Upper lobe of right lung (tissue), 1 donor: ENCODE measurements around the gene SUSD4. TPM values are rescaled to one million over a fixed set of nuclear protein-coding genes. Genes with fewer than 3 reads are reported as not detected.
"Not testable (repeated sequence)": the region's sequence is repeated elsewhere in the genome, so short reads cannot be mapped to it uniquely, and the experiment has no call there.

Experiments
- ATAC-seq: fragments of 200-7000 bp; cut with Tn5 transposase; one replicate; pipeline ENCODE4 v1.9.1; 2020; ENCODE audit warnings: mild to moderate bottlenecking, moderate library complexity
- DNase-seq: peaks from one replicate; pipeline ENCODE4 v3.0.0-alpha.2; 2020
- H3K27ac ChIP-seq: fragments of 200-600 bp; one replicate; pipeline ENCODE4 v1.8.0; 2022
- H3K27me3 ChIP-seq: fragments of 200-600 bp; one replicate; pipeline ENCODE4 v1.8.0; 2022; ENCODE audit warnings: mild to moderate bottlenecking
- H3K36me3 ChIP-seq: fragments of 200-600 bp; one replicate; pipeline ENCODE4 v1.8.0; 2022
- H3K4me1 ChIP-seq: fragments of 200-600 bp; one replicate; pipeline ENCODE4 v1.8.0; 2022
- H3K4me3 ChIP-seq: fragments of 200-600 bp; one replicate; pipeline ENCODE4 v1.8.0; 2022; ENCODE audit warnings: mild to moderate bottlenecking
- H3K9me3 ChIP-seq: fragments of 200-600 bp; one replicate; pipeline ENCODE4 v1.8.0; 2022
- intact Hi-C: fragments of 100-400 bp; cut with DNase I; formaldehyde crosslinking; loops from one replicate; pipeline ENCODE4 v1.11.0; 2022
- total RNA-seq: library from RNA; stranded (reverse); fragmentation: NEBNext Ultra II Directional; extraction: Animal tissue kit (Norgen Biotek cat#: 25700); gene quantifications from one replicate; pipeline ENCODE4 v1.2.1, GENCODE V29; 2021
- TF ChIP-seq, protein P1 (sequence below): fragments of 200-600 bp; IDR thresholded peaks from one replicate; pipeline ENCODE4 v1.8.0; 2022; ENCODE audit warnings: antibody characterized with exemption
- donor health status: DM: no; HTN: yes; CAD: no; lungs with severe emphysema.

Gene SUSD4
- total RNA-seq, 1 donor from 2014 or later = 2.2 TPM

DNA sequence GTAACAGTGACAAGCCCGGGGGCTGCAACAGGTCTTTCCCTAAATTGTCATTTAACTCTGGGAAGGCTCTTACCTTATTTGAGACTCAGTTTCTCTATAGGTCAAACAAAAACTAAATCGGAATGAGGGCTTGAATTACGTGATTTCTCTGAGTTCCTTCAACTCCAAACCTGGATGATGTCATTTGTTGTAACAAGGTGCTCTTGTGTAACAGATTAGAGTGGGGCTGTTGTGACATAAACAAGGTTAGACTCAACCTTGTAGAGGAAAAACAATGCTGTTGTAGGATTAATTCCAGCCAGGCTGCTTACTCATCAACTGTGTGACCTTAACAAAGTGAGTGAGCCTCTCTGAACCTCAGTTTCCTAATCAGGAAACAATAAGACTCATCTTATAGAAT is 74.4 kb downstream of the SUSD4 start:
- Histone ChIP-seq H3K27me3 (no peaks in the 10 kb centered on the region), H3K27ac (no peak overlapping the region), H3K4me3 (no peak overlapping the region), H3K4me1 (no peaks in the 10 kb centered on the region), H3K36me3 (no peaks in the 10 kb centered on the region), H3K9me3 (no peaks in the 10 kb centered on the region)
- ATAC-seq (no peak), DNase-seq (no peak)
- intact Hi-C loops = no loop called here
- TF ChIP-seq, protein P1, sequence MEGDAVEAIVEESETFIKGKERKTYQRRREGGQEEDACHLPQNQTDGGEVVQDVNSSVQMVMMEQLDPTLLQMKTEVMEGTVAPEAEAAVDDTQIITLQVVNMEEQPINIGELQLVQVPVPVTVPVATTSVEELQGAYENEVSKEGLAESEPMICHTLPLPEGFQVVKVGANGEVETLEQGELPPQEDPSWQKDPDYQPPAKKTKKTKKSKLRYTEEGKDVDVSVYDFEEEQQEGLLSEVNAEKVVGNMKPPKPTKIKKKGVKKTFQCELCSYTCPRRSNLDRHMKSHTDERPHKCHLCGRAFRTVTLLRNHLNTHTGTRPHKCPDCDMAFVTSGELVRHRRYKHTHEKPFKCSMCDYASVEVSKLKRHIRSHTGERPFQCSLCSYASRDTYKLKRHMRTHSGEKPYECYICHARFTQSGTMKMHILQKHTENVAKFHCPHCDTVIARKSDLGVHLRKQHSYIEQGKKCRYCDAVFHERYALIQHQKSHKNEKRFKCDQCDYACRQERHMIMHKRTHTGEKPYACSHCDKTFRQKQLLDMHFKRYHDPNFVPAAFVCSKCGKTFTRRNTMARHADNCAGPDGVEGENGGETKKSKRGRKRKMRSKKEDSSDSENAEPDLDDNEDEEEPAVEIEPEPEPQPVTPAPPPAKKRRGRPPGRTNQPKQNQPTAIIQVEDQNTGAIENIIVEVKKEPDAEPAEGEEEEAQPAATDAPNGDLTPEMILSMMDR = no peak

DNA sequence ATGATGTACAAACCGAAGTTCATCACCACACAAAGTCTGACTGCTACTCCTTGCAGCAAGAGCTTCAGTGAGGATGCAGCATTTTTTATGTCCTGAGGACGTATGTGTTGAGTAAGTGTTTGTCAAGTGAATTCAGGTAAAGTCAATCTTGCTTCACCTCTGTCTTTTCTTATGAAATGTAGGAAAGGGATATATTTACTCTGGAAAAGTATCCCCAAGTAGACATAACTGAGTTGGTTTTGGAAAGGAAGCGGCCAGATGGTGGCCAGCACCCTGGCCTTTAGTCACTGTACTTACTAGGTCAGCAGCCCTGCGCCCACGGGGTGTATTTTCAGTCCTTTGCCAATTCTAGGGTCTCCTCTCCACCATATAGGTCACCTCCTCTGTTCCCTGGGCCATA is 75.2 kb downstream of the SUSD4 start:
- H3K36me3 ChIP-seq = no peaks in the 10 kb centered on the region
- H3K9me3 ChIP-seq = no peaks in the 10 kb centered on the region
- no peak overlapping the region for H3K27ac ChIP-seq
- no peak overlapping the region for H3K4me3 ChIP-seq
- TF ChIP-seq, protein P1 = no peak
- ATAC-seq = no peak
- intact Hi-C loops = no loop called here
- no peaks in the 10 kb centered on the region for H3K27me3 ChIP-seq
- DNase-seq = no peak
- H3K4me1 ChIP-seq = no peaks in the 10 kb centered on the region

DNA sequence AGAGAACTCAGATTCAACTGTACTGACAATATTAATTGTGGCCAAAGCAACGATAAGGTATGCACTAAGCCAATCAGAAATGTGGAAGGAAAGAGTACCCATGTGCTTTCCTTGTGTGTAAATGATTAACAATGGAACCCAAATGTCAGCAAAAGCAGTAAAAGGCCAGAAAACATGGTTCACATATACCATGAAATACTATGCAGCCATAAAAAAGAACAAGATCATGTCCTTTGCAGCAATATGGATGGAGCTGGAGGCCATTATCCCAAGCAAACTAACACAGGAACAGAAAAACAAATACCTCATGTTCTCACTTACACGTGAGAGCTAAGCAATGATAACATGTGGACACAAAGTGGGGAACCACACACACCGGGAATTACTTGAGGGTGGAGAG is 78.5 kb downstream of the SUSD4 start:
- DNase-seq (no peak), ATAC-seq (no peak)
- TF ChIP-seq, protein P1 = no peak
- Histone ChIP-seq H3K36me3 (no peaks in the 10 kb centered on the region), H3K27me3 (no peaks in the 10 kb centered on the region), H3K4me3 (no peak overlapping the region), H3K27ac (no peak overlapping the region), H3K4me1 (no peaks in the 10 kb centered on the region), H3K9me3 (no peaks in the 10 kb centered on the region)
- intact Hi-C loops = no loop called here

DNA sequence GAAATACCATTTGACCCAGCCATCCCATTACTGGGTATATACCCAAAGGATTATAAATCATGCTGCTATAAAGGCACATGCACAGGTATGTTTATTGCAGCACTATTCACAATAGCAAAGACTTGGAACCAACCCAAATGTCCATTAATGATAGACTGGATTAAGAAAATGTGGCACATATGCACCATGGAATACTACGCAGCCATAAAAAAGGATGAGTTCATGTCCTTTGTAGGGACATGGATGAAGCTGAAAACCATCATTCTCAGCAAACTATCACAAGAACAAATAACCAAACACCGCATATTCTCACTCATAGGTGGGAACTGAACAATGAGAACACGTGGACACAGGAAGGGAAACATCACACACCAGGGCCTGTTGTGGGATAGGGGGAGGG is 80.3 kb downstream of the SUSD4 start:
- ATAC-seq, H3K27me3 ChIP-seq, H3K9me3 ChIP-seq, H3K27ac ChIP-seq, DNase-seq, intact Hi-C loops, H3K4me1 ChIP-seq, H3K36me3 ChIP-seq, H3K4me3 ChIP-seq: not testable (repeated sequence)

DNA sequence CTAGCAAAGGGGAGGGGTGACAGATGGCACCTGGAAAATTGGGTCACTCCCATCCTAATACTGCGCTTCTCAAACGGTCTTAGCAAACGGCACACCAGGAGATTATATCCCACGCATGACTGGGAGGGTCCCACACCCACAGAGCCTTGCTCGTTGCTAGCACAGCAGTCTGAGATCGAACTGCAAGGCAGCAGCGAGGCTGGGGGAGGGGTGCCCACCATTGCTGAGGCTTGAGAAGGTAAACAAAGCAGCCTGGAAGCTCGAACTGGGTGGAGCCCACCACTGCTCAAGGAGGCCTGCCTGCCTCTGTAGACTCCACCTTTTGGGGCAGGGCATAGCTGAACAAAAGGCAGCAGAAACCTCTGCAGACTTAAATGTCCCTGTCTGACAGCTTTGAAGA is 85.7 kb downstream of the SUSD4 start:
- DNase-seq, H3K27ac ChIP-seq, H3K27me3 ChIP-seq, intact Hi-C loops, H3K9me3 ChIP-seq, H3K4me3 ChIP-seq, ATAC-seq, H3K36me3 ChIP-seq, H3K4me1 ChIP-seq: not testable (repeated sequence)

DNA sequence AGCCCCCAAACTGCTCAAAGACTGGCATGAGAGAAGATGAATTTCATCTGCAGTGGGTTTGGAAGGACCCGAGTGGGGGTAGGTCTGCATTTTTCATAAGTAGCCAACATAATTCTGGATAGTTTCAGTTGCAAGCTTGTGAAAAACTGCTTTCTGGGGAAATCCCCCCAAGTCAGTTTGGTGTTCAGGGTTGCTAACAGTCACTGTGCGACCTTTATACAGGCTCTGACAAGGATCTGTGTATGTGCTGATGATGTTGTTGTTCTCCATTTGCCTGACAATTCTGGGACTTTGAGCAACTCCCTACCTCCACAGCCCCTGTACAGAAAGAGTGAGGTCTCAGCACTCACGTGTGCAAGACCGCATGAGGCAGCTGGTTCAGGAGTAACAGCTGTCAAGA is 87.9 kb downstream of the SUSD4 start:
- Histone ChIP-seq H3K9me3 (no peaks in the 10 kb centered on the region), H3K4me1 (no peaks in the 10 kb centered on the region), H3K36me3 (no peaks in the 10 kb centered on the region), H3K4me3 (no peak overlapping the region), H3K27ac (no peak overlapping the region), H3K27me3 (no peaks in the 10 kb centered on the region)
- TF ChIP-seq, protein P1 = no peak
- ATAC-seq = no peak
- intact Hi-C loops = no loop called here
- no peak for DNase-seq

DNA sequence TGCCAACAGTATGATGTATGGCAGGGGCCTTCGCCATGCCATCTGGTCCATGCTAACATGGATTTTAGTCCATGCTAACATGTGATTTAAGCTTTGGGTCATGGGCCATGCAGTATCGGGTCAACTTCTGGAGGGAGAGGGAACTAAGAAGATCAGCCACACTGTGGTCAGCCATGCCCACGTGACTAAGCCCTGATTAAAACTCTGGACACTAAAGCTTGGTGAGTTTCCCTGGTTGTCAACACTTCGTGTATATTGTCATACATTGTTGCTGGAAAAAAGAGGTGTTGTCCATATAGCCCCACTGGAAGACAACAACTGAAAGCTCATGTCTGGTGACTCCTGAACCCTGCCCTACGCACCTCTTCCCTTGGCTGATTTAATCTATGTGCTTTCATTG is 90.5 kb downstream of the SUSD4 start:
- H3K36me3 ChIP-seq = no peaks in the 10 kb centered on the region
- no peak overlapping the region for H3K27ac ChIP-seq
- no peaks in the 10 kb centered on the region for H3K27me3 ChIP-seq
- no peaks in the 10 kb centered on the region for H3K4me1 ChIP-seq
- TF ChIP-seq, protein P1 = no peak
- no peak overlapping the region for H3K4me3 ChIP-seq
- ATAC-seq = no peak
- no peak for DNase-seq
- intact Hi-C loops = no loop called here
- H3K9me3 ChIP-seq = no peaks in the 10 kb centered on the region
